ENCODE results near the gene MRPL42.

DNA sequence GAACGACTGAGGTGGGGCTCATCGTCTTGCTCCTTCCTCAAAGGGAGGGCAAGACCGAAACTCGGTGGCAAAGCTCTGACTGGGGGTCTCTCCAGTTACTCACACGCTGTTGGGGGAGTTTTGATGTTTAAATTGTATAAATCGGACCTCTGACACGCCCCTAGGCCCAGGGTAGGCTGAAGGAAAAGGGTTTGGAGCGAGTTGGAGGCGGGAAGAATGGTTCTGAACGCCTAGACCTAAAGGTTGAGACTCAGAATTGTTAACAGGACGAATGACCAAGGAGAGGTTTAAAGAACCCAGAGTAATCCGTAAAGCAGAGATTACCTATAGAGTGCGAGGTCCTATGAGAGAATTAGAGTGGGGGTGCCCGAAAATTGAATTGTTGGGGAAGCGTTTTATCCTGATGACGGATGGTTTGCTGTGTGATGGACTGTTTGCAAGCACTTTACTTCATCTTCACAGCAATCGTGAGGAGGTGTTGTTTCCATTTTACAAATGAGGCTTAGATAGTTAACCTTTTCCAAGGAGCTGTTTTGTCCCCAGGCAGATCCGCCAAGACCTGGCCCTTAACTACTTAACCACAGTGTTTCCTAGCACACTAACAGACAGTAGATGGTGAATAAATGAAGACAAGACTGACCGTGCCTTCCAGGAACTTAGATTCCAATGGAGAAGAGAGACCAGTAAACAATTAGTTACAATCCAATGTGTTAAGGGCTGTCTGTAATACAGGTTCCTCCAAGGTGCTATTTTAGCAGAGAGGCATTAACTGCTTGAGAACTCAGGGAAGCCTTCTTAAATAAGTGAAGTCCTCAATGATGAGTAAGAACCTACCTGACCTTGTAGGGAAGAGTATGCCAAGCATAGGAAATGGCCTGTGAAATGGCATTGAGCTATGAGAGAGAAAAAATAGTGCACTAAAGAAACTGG lies 24.6 kb upstream of the MRPL42 start:
- TF ChIP-seq, protein P1, sequence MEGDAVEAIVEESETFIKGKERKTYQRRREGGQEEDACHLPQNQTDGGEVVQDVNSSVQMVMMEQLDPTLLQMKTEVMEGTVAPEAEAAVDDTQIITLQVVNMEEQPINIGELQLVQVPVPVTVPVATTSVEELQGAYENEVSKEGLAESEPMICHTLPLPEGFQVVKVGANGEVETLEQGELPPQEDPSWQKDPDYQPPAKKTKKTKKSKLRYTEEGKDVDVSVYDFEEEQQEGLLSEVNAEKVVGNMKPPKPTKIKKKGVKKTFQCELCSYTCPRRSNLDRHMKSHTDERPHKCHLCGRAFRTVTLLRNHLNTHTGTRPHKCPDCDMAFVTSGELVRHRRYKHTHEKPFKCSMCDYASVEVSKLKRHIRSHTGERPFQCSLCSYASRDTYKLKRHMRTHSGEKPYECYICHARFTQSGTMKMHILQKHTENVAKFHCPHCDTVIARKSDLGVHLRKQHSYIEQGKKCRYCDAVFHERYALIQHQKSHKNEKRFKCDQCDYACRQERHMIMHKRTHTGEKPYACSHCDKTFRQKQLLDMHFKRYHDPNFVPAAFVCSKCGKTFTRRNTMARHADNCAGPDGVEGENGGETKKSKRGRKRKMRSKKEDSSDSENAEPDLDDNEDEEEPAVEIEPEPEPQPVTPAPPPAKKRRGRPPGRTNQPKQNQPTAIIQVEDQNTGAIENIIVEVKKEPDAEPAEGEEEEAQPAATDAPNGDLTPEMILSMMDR (conservative IDR thresholded peaks at IDR 0.05; ENCODE audit: low read depth, low read length): no peak
- TF ChIP-seq EZH2 (IDR thresholded peaks at IDR 0.05; ENCODE audit: low read length, unreplicated experiment): no peak
- no peak for TF ChIP-seq EZH2phosphoT487 (IDR thresholded peaks at IDR 0.05; ENCODE audit: borderline replicate concordance, low read length)

Measured in PC-3 (cell line).